Esophagus muscularis mucosa (tissue), 3 donors: ENCODE measurements around the gene KIF2A.

ENCODE experiments used
- CTCF ChIP-seq, 3 experiments: fragments of 200-600 bp in 2 of 3; fragments of 450-650 bp in 1 of 3; sonication (generic) in 2 of 3; IDR thresholded peaks; one replicate each; pipeline ENCODE4 v1.5.1; 2017 to 2019; ENCODE audit warnings: antibody characterized with exemption in 3 of 3, mild to moderate bottlenecking in 2 of 3, moderate library complexity in 1 of 3
- POLR2A ChIP-seq: fragments of 450-650 bp; IDR thresholded peaks from one replicate; pipeline ENCODE4 v1.6.1; 2017; ENCODE audit warnings: antibody characterized with exemption, moderate library complexity, mild to moderate bottlenecking, low read depth
- POLR2AphosphoS5 ChIP-seq, 2 donors: sonication (generic); formaldehyde crosslinking; IDR thresholded peaks; one replicate each; pipeline ENCODE4 v1.6.1; 2017; ENCODE audit warnings: antibody characterized with exemption in 2 of 2

DNA sequence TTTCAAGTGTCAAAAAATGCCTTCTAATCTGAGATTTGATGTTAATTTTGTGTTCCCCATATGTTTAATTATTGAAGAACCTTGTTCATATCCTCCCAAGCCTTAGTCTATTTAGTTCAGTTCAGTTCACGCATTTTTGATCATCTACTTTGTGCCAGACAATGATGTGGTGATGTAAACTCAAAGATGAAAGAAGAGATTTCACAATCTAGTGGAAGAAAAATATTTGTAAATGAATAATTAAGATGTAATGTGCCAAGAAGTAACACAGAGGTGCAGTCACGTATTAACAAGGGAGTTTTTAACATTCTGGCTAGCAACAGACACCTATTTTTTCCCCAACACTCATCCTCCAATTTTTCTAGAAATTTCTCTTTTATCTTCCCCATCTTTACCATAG lies 22.1 kb upstream of the KIF2A start:
- TF ChIP-seq CTCF (IDR thresholded peaks at IDR 0.05) (no peak), POLR2A (no peak), POLR2AphosphoS5 (IDR thresholded peaks at IDR 0.05) (no peak)
